HK-2 (cell line): ENCODE data around the gene TPGS1.
A peak's percentile ranks its signal among the peaks of the same experiment; 100 is the strongest.
"Not testable (repeated sequence)": the region's sequence is repeated elsewhere in the genome, so short reads cannot be mapped to it uniquely, and the experiment has no call there.

Experiments used
- DNase-seq: peaks from one replicate; pipeline ENCODE4 v3.0.0-alpha.2; 2018; ENCODE audit not compliant: unreplicated experiment

The TPGS1 gene

DNA sequence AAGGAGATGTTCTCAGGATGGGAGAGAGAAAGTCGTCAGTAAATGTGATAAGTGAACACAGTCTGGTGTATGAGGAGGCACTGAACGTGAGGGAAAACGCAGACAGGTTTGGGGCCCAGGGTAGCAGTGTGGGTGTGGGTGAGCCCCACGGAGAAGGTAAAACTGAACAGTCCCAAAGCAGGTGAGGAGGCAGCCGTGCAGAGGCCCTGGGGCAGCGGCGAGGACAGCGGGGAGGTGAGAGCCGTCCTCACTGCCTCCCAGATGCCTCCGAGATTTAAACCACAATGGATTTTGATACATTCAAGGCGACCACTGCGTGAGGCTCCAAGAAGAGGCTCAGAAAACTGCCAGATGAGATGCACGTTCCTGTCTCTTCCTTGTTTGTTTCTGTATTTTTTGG lies 31.9 kb upstream of the TPGS1 start:
- no peak for DNase-seq

DNA sequence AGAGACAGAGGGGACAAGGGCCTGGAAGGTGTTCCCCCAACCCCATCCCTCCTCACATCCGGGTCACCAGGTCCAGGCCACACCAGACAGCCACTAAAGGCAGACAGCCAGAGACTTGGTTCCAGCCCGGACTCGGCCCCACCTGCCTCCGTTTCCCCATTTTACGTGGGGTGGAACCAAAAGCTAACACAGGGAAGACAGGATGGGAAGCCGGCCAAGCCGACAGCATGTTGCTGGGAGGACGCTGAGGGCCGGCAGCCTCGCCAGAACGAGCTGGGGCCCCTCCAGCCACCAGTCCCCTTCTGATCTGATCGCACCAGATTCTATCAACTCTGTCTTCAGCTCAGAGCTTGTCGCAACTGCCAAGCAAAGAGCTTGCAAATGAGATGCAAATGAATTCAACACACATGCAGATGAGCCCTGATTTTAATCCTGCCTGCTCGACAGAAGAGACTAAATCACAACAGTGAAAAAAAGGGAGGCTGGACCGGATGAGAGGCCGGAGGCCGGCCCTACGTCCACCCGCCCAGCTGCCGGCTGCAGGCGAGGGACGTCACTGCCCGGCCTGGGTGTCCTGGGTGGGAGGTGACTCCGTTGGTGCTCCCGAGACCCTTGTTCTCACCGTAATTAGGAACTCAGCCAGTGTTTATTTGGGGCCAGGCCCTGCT lies 28.9 kb upstream of the TPGS1 start:
- no peak for DNase-seq

DNA sequence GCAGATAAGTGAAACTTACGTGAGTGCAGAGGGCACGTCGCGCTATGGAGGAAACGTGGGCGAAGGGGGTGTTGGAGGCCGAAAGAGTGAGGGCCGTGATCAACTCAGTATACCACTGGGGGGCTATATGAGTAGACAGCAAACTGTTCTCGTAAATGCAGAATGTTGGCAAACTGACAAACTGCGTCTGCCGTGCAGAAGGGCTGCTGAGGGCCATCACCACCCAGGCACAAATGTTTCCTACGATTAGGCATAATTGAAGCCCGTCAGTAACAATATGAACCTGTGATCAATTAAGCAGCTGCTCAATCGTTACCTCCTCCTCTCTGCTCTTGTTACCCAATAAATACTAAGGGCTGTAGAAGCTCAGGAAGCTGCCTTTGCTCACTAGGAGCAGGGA lies 28.3 kb upstream of the TPGS1 start:
- no peak for DNase-seq

DNA sequence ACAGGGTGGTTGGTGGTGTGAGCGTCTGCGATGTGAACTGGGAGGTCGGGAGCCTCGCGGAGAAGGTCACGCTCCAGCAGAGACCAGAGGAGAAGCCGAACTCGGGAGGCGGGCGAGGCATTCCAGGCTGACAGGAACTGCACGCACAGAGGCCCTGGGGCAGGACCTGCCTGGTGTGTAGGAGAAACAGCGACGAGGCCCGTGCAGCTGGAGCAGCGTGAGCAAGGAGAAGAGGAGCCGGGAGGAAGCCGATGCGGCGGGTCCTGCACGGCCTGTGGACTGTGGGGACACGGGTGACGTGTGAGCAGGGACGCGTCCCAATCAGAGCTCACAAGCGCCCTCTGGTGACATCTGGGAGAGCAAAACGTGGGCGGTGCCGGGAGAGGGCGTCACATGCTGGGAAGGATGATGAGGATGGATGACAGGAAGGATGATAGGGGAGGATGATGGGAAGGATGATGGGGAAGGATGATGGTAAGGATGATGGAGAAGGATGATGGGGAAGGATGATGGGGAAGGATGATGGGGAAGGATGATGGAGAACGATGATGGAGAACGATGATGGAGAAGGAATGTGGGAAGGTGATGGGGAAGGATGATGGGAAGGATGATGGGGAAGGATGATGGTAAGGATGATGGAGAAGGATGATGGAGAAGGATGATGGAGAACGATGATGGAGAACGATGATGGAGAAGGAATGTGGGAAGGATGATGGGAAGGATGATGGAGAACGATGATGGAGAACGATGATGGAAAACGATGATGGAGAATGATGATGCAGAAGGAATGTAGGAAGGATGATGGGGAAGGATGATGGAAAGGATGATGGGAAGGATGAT lies 27.1 kb upstream of the TPGS1 start:
- peak; percentile 84 for DNase-seq

DNA sequence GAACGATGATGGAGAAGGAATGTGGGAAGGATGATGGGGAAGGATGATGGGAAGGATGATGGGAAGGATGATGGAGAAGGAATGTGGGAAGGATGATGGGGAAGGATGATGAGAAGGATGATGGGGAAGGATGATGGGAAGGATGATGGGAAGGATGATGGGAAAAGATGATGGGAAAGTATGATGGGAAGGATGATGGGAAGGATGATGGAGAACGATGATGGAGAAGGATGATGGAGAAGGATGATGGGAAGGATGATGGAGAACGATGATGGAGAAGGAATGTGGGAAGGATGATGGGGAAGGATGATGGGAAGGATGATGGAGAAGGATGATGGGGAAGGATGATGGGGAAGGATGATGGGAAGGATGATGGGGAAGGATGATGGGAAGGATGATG lies 26.2 kb upstream of the TPGS1 start:
- DNase-seq: not testable (repeated sequence)

DNA sequence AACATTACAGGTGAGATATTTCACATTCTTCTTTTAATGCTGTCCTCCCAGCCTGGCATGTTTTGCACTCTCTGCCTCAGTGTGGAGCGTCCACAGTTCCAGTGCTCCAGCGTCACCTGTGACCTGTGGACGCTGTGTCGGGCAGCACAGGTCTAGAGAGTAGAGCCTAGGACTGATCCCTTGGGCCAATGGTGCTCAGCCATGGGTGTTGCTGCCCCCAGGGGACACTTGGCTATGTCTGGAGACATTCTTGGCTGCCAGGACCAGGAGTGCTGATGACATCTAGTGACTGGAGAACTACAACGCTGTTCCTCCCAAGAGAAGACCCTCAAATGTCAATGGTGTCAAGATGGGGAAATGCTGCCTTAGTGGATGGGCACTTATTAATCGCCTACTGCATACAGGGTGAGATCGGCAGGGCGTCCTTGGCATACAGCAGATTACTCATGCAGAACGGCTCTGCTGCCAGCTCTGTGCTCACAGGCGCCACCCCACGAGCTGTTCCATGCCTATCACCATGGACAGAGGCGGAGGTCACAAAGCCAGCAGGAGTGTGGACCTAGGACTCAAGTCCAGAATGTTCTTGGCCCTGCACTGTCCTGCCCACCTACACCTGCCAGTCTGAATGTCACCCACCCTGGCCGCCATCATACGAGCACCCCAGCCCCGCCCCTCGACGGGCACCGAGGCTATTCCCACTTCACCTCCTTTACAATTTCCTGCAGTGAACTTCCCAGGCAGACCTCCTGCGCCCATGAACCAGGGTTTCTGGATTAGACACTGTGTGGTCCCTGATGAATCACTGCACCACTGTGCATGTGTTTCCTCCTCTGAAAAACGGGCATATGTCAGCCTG lies 24.9 kb upstream of the TPGS1 start:
- no peak for DNase-seq

DNA sequence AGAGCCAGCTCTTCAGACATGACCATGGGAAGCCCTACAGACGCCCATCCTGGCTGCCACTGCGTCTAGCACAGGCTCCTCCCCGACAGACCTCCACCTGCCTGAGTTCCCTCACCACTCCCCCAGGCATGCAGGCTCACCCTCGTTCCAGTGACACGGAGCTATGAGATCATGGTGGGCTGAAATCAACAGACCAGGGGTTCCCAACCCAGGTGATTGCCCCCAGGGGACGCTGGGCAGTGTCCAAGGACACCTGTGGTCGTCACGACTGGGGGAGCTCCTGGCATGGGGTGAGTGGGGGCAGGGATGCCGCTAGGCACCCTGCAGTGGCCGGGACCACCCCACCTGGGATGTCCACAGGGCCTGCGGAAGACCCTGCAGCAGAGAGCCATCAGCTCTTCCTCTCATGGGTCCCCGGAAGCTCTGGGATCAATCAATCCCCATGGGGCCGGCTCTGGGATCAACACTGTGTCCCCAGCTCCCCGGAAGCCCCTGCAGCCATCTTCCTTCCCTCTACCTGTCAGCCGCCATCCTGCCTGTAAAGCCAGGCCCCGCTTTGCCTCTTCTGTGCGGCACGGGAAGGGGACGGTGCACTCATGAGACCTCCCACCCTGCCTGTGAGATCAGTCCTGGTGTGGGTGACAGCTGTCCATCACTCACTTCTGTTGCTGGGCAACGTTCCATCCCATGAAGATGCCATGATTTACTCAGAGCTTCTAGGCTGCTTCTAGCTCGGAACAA lies 23.8 kb upstream of the TPGS1 start:
- DNase-seq: no peak

DNA sequence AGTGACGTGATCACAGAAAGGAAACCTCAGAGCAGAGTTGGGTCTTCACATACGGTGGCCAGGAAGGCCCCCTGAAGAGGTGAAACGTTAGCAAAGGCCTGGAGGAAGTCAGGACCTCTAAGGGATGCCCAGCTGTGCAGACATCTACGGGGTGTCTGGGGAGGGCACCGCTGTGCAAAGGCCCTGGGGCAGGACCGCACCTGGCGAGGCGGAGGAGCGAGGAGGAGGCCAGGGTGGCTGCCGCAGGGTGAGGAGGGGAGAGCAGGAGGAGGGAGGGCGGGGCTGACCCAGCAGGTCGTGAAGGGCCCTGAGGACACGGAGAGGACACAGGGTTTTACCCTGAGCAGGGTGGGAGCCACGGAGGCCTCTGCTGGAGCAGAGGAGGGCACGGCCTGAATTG lies 22.8 kb upstream of the TPGS1 start:
- no peak for DNase-seq

DNA sequence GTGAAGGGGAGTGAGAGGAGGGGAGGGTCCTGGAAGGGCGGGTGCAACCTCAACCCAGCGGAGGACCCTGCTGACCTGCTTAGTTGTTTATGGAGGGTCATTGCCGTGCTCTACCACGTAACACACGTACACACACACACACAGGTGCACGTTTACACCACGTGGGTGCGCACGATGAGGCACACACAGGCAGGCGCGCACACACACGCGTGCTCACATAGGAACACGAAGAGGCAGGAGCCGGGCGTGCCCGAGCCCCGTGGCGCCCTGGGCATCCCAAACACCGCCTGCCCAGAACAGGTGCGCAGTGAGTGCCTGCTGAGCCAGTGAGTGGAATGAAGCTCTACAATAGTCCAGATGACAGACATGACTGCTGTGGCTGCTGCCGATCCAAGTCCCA lies 22.2 kb upstream of the TPGS1 start:
- DNase-seq: no peak

DNA sequence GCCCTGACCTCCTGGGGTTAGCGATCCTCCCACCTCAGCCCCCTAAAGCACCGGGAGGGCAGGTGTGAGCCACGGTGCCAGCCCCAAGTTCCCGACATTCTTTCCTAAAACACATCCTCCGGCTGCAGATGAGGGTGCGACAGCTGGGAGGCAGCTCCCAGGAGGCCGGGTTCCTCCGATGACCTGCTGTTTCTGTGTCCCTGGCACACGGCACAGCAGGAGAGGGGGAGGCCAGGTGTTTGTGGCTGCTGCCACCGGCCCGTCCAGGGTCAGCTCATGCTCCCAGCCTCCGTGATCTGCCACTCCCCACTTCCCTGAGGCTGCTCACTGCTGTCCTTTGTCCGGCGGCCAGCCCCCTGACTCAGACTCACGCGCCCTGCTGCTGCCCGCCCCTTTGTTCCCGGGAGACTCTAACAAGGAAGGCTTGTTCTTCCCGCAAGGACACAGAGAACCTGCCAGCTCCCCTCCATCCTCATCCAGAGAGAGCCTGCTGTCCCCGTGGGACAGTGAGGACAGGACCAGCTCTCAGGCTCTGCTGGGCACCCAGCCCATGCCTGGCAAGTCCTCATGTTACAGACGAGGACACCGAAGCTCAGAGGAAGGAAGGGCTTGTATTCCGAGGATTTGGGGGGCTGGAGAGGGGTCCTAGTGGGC lies 21.6 kb upstream of the TPGS1 start:
- DNase-seq: no peak

DNA sequence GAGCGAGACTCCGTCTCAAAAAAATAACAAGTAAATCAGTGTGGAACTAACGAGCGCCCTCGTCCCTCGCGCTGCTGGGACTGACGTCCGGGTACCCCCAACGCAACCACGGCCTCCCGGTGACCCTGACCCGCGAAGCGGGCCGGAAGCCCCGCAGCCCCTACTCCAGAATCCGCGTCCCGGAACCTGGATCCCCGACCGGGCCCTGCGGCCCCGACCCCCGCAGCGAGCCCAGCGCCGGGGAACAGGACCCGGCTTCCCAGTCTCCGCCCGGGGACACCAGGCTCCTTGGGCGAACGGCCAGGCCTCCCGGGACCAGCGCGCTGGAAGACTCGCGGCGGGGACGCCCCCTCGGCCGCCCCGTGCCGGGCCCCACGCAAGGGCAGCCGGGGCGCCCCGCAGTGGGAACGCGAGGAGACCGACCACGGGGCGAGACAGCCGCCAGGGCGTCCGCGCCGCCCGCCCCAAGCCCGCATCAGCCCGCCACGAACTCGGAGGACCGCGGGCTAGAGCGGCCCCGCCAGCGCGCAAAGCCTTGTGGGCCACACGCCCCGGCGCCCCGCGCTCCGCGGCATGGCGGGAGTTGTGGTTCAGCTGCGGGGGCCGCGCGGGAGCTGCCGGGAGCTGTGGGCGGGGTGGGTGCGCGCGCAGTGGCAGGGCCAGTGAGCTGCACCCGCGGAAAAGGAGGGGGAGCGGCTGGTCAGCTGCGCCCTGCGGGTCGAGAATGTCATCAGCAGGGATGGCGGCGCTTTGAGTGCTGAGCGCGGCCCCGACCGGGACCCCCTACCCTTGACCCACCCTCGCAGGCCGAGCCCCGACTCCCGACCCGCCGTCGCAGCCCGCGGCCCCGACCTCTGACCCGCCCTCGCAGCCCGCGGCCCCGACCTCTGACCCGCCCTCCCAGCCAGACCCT lies 18.5 kb upstream of the TPGS1 start:
- peak; percentile 94 for DNase-seq

DNA sequence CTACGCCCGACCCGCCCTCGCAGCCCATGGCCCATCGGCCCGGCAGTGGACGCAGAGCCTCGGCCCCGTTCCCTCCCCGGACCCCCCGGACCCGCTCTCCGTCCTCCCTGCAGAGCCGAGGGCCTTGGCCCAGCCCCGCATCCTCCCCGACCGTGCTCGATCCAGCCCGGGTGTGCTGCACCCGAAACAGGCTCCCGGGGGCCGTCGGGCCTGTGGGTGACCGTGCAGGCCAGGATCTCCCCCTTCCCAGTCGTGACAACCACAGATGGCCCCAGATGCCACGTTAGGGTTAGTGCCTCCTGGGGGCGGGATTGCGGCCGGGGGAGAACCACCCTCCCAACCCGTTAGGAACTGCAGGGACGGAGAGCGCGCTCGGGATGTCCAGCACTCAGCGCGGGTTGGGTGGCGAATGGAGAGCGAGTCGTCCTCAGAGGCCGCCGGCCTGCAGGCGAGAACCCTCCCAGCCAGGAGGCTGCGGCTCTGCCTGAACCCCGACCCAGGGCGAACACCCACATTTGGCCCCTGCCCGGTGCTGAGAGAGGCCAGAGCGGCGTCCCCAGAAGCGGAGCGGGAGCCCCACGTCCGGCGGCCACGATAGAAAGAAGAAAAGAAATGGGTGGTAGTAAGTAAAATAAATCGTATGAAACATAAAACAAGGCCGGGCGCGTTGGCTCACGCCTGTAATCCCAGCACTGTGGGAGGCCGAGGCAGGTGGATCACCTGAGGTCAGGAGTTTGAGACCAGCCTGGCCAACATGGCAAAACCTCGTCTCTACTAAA lies 17.7 kb upstream of the TPGS1 start:
- no peak for DNase-seq

DNA sequence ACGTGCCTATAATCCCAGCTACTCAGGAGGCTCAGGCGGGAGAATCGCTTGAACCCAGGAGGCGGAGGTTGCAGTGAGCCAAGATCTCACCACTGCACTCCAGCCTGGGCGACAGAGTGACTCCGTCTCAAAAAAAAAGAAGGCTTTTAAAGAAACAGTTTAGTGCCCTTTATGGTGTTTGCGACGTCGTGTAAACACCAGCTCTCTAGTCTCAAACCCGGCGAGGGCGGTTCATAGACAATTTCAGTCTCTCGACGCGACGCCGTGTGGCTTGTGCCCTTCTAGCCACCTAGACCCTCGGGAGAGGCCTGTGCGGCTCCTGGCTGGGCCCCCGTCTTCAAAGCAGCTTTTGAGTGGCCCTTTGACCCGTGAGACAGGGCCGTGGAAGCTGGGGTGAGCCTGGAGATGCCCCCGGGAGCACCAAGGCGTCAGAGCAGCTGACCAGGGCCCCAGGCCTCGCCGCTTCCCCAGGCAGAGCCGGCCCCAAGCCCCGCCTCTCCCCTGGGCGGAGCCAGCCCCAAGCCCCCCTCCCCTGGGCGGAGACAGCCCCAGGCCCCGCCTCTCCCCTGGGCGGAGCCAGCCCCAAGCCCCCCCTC lies 16.1 kb upstream of the TPGS1 start:
- no peak for DNase-seq

DNA sequence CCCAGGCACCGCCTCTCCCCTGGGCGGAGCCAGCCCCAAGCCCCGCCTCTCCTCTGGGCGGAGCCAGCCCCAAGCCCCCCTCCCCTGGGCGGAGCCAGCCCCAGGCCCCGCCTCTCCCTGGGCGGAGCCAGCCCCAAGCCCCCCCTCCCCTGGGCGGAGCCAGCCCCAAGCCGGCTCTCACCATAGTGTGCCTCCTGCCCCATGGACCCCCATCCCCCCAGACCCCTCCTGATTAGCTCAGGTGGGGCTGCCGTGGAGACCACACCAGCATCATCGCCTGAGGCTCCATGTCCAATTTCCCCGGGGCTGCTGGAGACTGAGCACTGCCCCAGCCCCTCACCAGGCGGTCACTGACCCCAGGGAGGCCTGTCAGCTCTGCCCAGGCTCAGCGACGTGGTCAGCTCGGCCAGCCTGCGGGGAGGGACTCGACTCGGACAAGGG lies 15.2 kb upstream of the TPGS1 start:
- no peak for DNase-seq

DNA sequence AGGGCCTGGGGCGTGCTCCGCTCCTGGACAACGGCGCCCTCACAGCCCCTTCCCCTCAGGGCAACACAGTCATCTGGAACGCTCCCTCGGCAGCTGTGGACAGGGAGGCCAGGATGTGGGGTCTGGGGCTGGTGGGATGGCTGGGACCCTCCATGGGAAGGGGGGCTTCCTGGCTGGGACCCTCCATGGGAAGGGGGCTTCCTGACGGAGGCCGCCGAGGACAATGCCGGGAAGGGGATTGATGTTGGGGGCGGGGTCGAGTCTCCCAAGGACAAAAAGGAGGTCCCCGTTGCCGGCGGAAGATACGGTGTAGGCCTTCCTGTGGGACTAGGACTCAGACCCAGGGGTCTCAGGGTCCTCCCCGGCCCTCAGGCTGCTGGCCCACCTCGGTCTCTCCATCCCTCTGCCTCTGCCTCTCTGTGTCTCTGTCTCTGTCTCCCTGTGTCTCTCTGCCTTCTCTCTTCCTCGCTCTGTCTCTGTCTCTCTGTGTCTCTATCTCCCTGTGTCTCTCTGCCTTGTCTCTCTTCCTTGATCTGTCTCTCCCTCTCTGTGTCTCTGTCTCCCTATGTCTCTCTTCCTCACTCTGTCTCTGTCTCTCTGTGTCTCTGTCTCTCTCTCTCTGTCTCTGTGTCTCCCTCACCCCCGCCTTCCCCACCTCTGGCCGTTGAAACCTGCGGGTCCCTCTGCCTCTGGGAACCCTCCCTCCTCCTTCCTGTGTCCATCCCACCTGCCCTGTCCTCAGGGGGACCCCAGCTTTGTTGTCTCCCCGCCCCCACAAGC lies 13.7 kb upstream of the TPGS1 start:
- no peak for DNase-seq

DNA sequence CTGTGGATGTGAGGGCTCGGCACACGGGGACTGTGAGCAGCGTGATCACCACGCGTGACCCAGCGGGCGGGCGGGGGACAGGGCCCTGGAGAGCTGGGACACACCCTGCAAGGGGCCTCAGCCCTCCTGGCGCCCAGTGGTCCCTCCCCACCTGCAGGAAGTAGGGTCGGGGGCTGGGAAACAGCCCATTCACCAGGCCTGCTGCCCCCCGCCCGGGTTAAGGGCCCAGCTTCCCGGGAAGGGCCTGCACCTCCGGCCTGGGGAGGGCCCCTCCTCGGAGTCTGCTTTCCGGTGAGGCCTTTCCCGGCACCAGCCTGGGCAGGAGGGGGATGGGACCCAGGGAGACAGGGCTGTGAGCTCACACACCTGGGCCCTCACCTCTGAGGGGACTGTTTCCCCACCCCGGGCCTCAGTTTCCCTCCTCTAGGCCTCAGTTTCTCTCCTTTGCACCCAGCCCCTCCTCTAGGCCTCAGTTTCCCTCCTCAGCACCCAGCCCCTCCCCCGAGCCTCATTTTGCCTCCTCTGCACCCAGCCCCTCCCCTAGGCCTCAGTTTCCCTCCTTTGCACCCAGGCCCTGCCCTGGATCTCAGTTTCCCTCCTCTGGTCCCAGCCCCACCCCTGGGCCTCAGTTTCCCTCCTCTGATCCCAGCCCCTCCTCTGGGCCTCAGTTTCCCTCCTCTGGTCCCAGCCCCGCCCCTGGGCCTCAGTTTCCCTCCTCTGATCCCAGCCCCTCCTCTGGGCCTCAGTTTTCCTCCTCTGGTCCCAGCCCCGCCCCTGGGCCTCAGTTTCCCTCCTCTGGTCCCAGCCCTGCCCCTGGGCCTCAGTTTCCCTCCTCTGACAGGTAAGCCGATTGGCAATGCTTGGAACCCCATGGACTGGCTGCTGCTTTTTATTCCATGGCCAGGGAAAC lies 12.9 kb upstream of the TPGS1 start:
- DNase-seq: no peak

DNA sequence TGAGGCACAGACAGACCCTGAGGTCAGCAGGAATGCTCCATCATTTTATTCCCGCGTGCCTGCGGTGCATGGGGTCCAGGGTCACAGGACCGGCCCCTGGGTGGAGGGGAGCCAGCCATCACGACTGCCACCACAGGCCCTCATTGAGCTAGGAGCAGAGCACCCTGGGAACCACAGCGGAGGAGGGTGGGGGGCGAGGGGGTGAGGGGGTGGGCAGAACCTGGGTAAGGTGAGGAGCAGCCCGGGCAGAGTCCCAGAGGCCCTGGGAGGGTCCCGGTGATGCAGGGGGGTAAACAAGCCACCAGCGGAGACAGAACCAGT lies 12.3 kb upstream of the TPGS1 start:
- DNase-seq: no peak
